ENCODE data around the gene SCYL1.
"Not testable (repeated sequence)": the region's sequence is repeated elsewhere in the genome, so short reads cannot be mapped to it uniquely, and the experiment has no call there.

The SCYL1 gene

GRCh38 chr11:65555693-65556231, 30.9 kb downstream of the SCYL1 start:
- peak; percentile 41 for DNase-seq

GRCh38 chr11:65556470-65557279, 31.8 kb downstream of the SCYL1 start:
- no peak for DNase-seq

DNA sequence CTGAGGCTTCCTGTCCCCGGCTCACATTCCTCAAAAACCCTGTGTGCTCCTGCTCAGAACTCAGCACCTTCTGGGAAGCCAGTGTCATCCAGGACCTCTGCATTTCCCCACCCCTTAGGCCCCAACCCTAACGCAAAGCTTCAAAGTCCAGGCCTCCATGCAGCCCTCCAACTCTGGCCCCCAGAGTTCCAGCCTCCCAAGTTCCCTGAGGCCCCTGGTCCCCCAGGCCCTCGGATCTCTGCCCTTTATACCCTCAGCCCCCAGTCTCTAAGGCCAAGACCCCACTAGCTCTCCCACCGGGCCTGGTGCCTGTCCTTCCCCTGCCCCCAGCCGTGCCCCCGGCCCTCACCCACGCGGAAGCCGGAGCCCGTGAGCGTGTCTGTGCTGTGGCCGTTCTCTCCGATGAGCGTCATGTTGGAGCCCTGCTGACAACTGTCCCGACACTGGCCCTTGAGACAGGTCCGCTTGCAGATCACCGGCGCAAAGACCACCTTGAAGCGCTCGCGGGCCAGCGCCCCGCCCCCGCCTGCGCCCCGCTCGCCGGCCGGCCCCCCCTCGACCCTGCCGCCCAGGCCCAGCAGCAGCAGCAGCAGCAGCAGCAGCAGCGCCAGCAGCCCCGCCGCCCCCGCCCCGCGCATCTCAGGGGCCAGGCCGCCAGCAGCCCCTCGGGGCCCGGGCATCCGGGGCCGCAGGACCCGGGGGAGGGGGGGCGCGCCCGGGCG, 32.6 kb downstream of the SCYL1 start:
- no peak for DNase-seq

- DNase-seq: no peak
These were observed 33.4 kb downstream of the SCYL1 start, which contains the start of gene LTBP3 for GRCh38 chr11:65558002-65558929. TSS of gene LTBP3 (minus strand) at chr11:65558359. CDS start at chr11:65557959, 400 bp downstream.

DNA sequence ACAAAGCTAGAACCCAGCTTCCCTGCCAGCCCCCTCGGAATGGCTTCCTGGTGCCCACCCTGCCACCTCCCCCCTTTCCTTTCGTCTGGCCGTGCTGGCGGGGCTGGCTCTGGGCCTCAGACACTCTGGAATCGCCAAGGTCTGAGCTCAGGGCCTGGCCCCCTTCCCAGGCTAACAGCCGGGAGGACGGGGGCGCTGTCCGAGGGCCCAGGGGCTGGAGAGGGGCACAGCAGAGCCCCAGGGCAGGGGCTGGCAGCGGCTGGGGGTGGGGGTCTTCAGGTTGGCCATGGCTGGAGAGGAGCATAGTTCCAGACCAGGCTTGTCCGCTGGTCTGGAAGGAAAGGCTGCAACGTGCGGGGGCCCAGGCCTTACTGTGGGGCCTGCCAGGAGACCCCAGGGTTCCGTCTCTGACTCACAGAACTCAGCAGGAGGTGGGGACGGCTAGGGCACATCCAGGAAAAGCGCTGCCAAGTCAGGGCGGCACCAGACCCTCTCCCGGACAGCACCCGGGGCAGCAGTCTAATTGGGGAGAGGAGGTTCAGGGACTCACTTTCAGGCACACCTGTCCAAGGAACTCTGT, 34.1 kb downstream of the SCYL1 start:
- no peak for DNase-seq

GRCh38 chr11:65559535-65559934, 34.7 kb downstream of the SCYL1 start:
- no peak for DNase-seq

GRCh38 chr11:65559951-65560537, 35.2 kb downstream of the SCYL1 start:
- no peak for DNase-seq

DNA sequence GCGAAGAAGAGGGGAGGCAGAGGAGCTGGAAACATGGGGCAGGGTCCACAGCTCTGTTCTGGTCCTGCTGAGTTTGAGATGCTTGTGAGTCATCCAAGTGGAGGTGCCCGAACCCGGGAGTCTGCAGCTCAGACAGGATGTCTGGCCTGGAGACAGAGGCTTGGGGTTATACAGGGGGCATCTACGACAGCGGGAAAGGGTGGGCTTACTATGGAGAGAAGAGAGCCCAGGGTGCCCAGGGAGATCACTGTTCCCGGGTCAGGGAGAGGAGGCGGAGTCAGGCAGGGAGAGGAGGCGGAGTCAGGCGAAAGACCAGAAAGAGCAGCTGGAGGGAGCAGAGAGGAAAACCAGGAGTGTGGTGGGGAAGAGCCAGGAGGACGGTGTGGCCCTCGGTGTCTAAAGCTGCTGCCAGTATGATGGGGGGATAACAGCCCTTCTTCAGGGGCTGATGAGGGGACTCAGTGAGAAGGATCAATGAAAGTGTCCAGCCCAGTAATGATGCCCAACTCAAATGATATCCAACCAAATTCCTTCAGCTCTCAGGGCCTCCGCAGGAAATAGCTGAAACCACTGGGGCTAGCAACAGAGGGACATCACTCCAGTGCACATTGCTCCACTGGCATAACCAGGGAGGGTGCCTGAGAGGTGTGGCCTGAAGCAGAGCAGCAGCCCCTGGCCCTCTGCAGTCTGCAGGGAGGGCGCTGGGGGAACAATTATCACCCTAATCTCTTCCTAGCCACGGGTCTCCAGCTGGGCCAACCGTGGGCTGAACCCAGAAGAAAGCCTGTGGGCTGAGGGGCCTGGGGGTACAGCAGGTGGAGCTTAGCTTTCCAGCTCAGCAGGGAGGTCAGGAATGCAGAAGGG, 35.9 kb downstream of the SCYL1 start:
- DNase-seq: no peak

DNA sequence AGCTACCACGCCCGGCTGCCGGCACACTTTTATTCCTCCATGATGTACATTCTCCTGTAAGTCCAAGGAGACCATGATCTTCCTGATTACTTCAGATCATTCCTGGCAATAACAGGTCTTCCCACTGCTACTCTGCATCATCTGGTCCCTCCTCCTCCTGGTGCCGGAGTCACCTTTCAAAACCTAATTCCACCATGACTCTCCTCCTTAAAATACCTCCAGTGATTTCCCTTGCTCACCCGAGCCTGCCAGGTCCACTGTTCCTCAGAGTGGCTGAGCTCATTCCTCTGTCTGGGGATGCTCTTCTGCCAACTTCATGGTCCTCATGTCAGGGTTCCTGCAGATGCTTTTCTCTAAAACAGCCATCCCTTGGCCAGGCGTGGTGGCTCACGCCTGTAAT, 37.1 kb downstream of the SCYL1 start:
- no peak for DNase-seq

GRCh38 chr11:65562788-65563187, 37.9 kb downstream of the SCYL1 start:
- DNase-seq: no peak

DNA sequence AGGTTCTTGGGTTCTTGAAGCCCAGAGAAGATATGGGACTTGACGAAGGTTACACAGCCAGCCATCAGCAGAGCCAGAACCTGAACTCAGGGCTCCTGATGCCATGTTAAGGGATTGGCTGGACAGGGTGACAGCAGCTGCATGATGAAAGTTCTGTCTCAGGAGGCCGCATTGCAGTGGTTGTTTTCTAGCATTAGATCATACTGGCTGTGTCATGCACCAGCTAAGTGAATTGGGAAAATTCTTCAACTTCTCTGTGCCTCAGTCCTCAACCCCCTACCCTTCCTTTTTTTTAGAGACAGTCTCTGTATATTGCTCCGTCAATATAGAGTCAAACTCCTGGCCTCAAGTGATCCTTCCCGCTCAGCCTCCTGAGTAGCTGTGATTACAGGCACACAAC, 38.7 kb downstream of the SCYL1 start:
- no peak for DNase-seq

GRCh38 chr11:65564879-65565559, 40.1 kb downstream of the SCYL1 start:
- not testable (repeated sequence) for DNase-seq

- no peak for DNase-seq
These were observed 41.0 kb downstream of the SCYL1 start for GRCh38 chr11:65565624-65566453.

DNA sequence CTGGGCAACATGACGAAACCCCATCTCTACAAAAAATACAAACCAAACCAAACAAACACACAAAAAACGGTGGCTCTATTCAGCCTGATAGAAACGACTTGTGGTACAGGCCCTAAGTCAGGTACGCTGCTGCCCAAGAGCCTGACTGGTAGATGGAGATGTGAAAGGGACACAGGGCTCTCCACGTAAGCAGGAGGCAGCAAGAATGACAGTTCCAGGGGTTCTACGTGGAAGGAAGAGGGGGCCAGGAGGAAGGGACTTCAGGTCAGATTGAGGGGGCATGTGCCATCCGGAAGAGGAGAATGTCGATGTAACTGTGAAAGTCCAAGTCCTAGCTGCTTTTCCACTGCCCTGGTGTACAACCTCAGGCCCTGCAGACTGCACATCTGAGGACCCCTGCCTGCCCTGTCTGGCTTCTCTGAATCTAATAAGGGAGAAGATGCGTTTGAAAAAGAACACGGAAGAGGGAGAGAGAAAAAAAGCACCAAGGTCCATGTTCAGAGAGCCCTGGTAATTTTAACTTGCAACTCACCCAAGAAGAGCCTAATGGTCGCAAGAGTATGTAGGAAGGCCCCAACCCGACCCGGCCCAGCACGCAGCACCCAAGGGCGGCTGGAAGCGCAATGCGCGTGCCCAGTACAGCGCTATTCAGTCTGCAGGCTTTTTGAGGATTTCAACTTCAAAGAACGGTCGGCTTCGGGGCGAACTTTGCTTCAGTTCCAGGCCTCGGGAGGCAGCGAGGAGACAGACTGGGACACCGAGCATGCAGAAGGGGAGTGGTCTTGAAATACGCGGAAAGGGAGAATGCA, 44.5 kb downstream of the SCYL1 start:
- DNase-seq: no peak

- peak; percentile 90 for DNase-seq
These were observed 45.4 kb downstream of the SCYL1 start, which contains the start of gene ZNRD2 for GRCh38 chr11:65569973-65570918. TSS of gene ZNRD2 (plus strand) at chr11:65570477. CDS start at chr11:65570492, 15 bp downstream.

DNA sequence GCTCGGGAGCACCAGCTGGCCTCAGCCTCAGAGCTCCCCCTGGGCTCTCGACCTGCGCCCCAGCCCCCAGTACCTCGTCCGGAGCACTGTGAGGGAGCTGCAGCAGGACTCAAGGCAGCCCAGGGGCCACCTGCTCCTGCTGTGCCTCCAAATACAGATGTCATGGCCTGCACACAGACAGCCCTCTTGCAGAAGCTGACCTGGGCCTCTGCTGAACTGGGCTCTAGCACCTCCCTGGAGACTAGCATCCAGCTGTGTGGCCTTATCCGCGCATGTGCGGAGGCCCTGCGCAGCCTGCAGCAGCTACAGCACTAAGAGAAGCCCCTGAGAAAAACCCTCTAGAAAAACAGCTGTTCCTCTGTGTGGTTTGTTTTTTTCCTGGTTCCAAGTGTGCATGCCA, 46.5 kb downstream of the SCYL1 start:
- no peak for DNase-seq

GRCh38 chr11:65571940-65572339, 47.1 kb downstream of the SCYL1 start:
- no peak for DNase-seq

Measured in GOT3 (cell line).